ENCODE results near the gene MBP.

Gene MBP

GRCh38 chr18:77077401-77077800, 55.2 kb downstream of the MBP start:
- Histone ChIP-seq H3K18ac (ENCODE audit: low read length) (no peak overlapping the region), H3K27ac (ENCODE audit: low read depth, low read length) (no peak overlapping the region), H3K4me3 (ENCODE audit: low read length) (no peak overlapping the region), H2BK15ac (replicated peaks; ENCODE audit: low read depth) (no peak overlapping the region), H3K36me3 (ENCODE audit: control insufficient read depth, insufficient read depth, low read length) (no peaks in the 10 kb centered on the region), H3K4me1 (ENCODE audit: control insufficient read depth, low read depth, low read length) (peaks cover 4% of the 10 kb centered on the region), H3K9ac (ENCODE audit: low read length) (no peak overlapping the region), H2BK5ac (ENCODE audit: low read length) (no peak overlapping the region), H3K4ac (ENCODE audit: low read depth, low read length) (no peak overlapping the region), H2AK5ac (ENCODE audit: low read length) (no peak overlapping the region), H2BK120ac (ENCODE audit: low read depth, low read length) (no peak overlapping the region), H3K79me2 (ENCODE audit: control insufficient read depth, insufficient read depth, low read length) (no peaks in the 10 kb centered on the region), H4K8ac (ENCODE audit: low read depth, low read length) (no peak overlapping the region), H3K56ac (ENCODE audit: low read length) (no peak overlapping the region), H3K4me2 (ENCODE audit: low read length) (no peak overlapping the region), H3K27me3 (ENCODE audit: insufficient read depth, low read length, poor library complexity) (no peaks in the 10 kb centered on the region), H3K23ac (ENCODE audit: low read length) (no peak overlapping the region), H4K5ac (ENCODE audit: low read length) (no peak overlapping the region), H3K79me1 (ENCODE audit: low read length) (no peaks in the 10 kb centered on the region)
- DNase-seq, result no peak
- WGBS (ENCODE audit: extremely low coverage, insufficient coverage, low lambda C conversion rate), result no CpG with 5 or more reads among the region's 7 CpGs

- no peak overlapping the region for H2AK5ac ChIP-seq (ENCODE audit: low read length)
- H3K4me3 ChIP-seq (ENCODE audit: low read length), result no peak overlapping the region
- H4K8ac ChIP-seq (ENCODE audit: low read depth, low read length), result no peak overlapping the region
- no peaks in the 10 kb centered on the region for H3K79me1 ChIP-seq (ENCODE audit: low read length)
- no peak overlapping the region for H2BK5ac ChIP-seq (ENCODE audit: low read length)
- no peaks in the 10 kb centered on the region for H3K36me3 ChIP-seq (ENCODE audit: control insufficient read depth, insufficient read depth, low read length)
- no peak overlapping the region for H4K5ac ChIP-seq (ENCODE audit: low read length)
- no peak overlapping the region for H3K27ac ChIP-seq (ENCODE audit: low read depth, low read length)
- no peak overlapping the region for H3K18ac ChIP-seq (ENCODE audit: low read length)
- no peak overlapping the region for H3K56ac ChIP-seq (ENCODE audit: low read length)
- no peak overlapping the region for H3K23ac ChIP-seq (ENCODE audit: low read length)
- peaks cover 4% of the 10 kb centered on the region for H3K4me1 ChIP-seq (ENCODE audit: control insufficient read depth, low read depth, low read length)
- no peak overlapping the region for H3K9ac ChIP-seq (ENCODE audit: low read length)
- H2BK120ac ChIP-seq (ENCODE audit: low read depth, low read length), result no peak overlapping the region
- no peak overlapping the region for H3K4me2 ChIP-seq (ENCODE audit: low read length)
- no peaks in the 10 kb centered on the region for H3K79me2 ChIP-seq (ENCODE audit: control insufficient read depth, insufficient read depth, low read length)
- no peak for DNase-seq
- WGBS (ENCODE audit: extremely low coverage, insufficient coverage, low lambda C conversion rate), result no CpG with 5 or more reads among the region's 9 CpGs
- H2BK15ac ChIP-seq (replicated peaks; ENCODE audit: low read depth), result no peak overlapping the region
- no peaks in the 10 kb centered on the region for H3K27me3 ChIP-seq (ENCODE audit: insufficient read depth, low read length, poor library complexity)
- H3K4ac ChIP-seq (ENCODE audit: low read depth, low read length), result no peak overlapping the region
Measured at GRCh38 chr18:77076111-77076510, 56.5 kb downstream of the MBP start.

GRCh38 chr18:77074431-77074830, 58.2 kb downstream of the MBP start:
- Histone ChIP-seq H3K9ac (ENCODE audit: low read length) (no peak overlapping the region), H3K36me3 (ENCODE audit: control insufficient read depth, insufficient read depth, low read length) (no peaks in the 10 kb centered on the region), H3K4ac (ENCODE audit: low read depth, low read length) (no peak overlapping the region), H4K5ac (ENCODE audit: low read length) (no peak overlapping the region), H2AK5ac (ENCODE audit: low read length) (no peak overlapping the region), H4K8ac (ENCODE audit: low read depth, low read length) (no peak overlapping the region), H3K4me3 (ENCODE audit: low read length) (no peak overlapping the region), H2BK5ac (ENCODE audit: low read length) (no peak overlapping the region), H3K56ac (ENCODE audit: low read length) (no peak overlapping the region), H2BK15ac (replicated peaks; ENCODE audit: low read depth) (no peak overlapping the region), H3K4me2 (ENCODE audit: low read length) (no peak overlapping the region), H3K79me1 (ENCODE audit: low read length) (no peaks in the 10 kb centered on the region), H3K27me3 (ENCODE audit: insufficient read depth, low read length, poor library complexity) (no peaks in the 10 kb centered on the region), H3K4me1 (ENCODE audit: control insufficient read depth, low read depth, low read length) (peaks cover 5% of the 10 kb centered on the region), H2BK120ac (ENCODE audit: low read depth, low read length) (no peak overlapping the region), H3K79me2 (ENCODE audit: control insufficient read depth, insufficient read depth, low read length) (no peaks in the 10 kb centered on the region), H3K18ac (ENCODE audit: low read length) (no peak overlapping the region), H3K23ac (ENCODE audit: low read length) (no peak overlapping the region), H3K27ac (ENCODE audit: low read depth, low read length) (no peak overlapping the region)
- no peak for DNase-seq
- no CpG with 5 or more reads among the region's 7 CpGs for WGBS (ENCODE audit: extremely low coverage, insufficient coverage, low lambda C conversion rate)

DNA sequence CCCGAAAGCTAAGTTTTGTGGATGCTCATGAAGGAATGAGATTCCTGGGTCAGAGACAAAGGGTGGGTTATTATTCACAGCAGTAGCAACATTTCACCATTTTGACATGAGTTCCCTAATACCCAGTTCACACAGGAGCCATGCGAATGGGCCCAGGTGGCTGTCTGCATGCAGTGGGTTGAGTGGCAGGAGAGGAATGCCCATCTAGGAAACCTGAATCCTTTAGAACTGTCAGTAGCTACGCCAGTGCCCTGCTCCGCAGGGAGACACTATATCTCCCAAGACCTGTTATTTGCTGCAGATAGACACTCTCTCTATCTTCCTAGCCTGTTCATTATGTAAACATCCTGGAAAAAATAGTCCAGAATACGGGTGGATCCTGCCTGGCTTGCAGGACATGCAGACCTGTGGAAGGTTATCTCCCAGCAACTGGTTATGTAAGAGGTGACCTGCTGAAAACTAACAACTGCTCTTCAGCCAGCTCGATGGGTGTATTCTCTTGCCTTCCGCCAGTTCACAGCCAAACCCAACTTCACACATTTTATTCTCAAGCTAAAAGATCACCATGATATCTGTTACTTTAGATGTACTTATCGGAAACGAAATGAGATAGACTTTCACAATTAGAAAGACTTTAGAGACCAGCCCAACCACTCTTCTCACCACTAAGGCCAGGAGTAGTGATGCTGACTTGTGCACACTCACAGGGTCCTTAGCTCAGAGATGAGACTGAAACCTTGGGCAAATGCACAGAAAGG, 59.1 kb downstream of the MBP start:
- Histone ChIP-seq H3K27ac (ENCODE audit: low read depth, low read length) (no peak overlapping the region), H3K4me2 (ENCODE audit: low read length) (no peak overlapping the region), H2BK5ac (ENCODE audit: low read length) (no peak overlapping the region), H3K79me2 (ENCODE audit: control insufficient read depth, insufficient read depth, low read length) (no peaks in the 10 kb centered on the region), H3K79me1 (ENCODE audit: low read length) (no peaks in the 10 kb centered on the region), H3K27me3 (ENCODE audit: insufficient read depth, low read length, poor library complexity) (no peaks in the 10 kb centered on the region), H3K4ac (ENCODE audit: low read depth, low read length) (no peak overlapping the region), H3K23ac (ENCODE audit: low read length) (no peak overlapping the region), H4K8ac (ENCODE audit: low read depth, low read length) (no peak overlapping the region), H2BK120ac (ENCODE audit: low read depth, low read length) (no peak overlapping the region), H3K36me3 (ENCODE audit: control insufficient read depth, insufficient read depth, low read length) (no peaks in the 10 kb centered on the region), H3K56ac (ENCODE audit: low read length) (no peak overlapping the region), H4K5ac (ENCODE audit: low read length) (no peak overlapping the region), H3K18ac (ENCODE audit: low read length) (no peak overlapping the region), H3K4me1 (ENCODE audit: control insufficient read depth, low read depth, low read length) (peaks cover 2% of the 10 kb centered on the region), H2BK15ac (replicated peaks; ENCODE audit: low read depth) (no peak overlapping the region), H3K9ac (ENCODE audit: low read length) (no peak overlapping the region), H2AK5ac (ENCODE audit: low read length) (no peak overlapping the region), H3K4me3 (ENCODE audit: low read length) (no peak overlapping the region)
- WGBS (ENCODE audit: extremely low coverage, insufficient coverage, low lambda C conversion rate), result no CpG with 5 or more reads among the region's 9 CpGs
- no peak for DNase-seq

GRCh38 chr18:77072566-77072965, 60.0 kb downstream of the MBP start:
- no peak overlapping the region for H3K23ac ChIP-seq (ENCODE audit: low read length)
- H3K9ac ChIP-seq (ENCODE audit: low read length), result no peak overlapping the region
- H3K79me1 ChIP-seq (ENCODE audit: low read length), result no peaks in the 10 kb centered on the region
- no peak overlapping the region for H3K56ac ChIP-seq (ENCODE audit: low read length)
- H2BK15ac ChIP-seq (replicated peaks; ENCODE audit: low read depth), result no peak overlapping the region
- no peak overlapping the region for H3K18ac ChIP-seq (ENCODE audit: low read length)
- no peak overlapping the region for H4K5ac ChIP-seq (ENCODE audit: low read length)
- H3K27ac ChIP-seq (ENCODE audit: low read depth, low read length), result no peak overlapping the region
- H4K8ac ChIP-seq (ENCODE audit: low read depth, low read length), result no peak overlapping the region
- no peak overlapping the region for H2BK5ac ChIP-seq (ENCODE audit: low read length)
- no peaks in the 10 kb centered on the region for H3K27me3 ChIP-seq (ENCODE audit: insufficient read depth, low read length, poor library complexity)
- H3K4ac ChIP-seq (ENCODE audit: low read depth, low read length), result no peak overlapping the region
- H2BK120ac ChIP-seq (ENCODE audit: low read depth, low read length), result no peak overlapping the region
- no peak overlapping the region for H3K4me2 ChIP-seq (ENCODE audit: low read length)
- no peaks in the 10 kb centered on the region for H3K79me2 ChIP-seq (ENCODE audit: control insufficient read depth, insufficient read depth, low read length)
- DNase-seq, result no peak
- WGBS (ENCODE audit: extremely low coverage, insufficient coverage, low lambda C conversion rate), result no CpG with 5 or more reads among the region's 7 CpGs
- H3K4me3 ChIP-seq (ENCODE audit: low read length), result no peak overlapping the region
- peaks cover 2% of the 10 kb centered on the region for H3K4me1 ChIP-seq (ENCODE audit: control insufficient read depth, low read depth, low read length)
- H3K36me3 ChIP-seq (ENCODE audit: control insufficient read depth, insufficient read depth, low read length), result no peaks in the 10 kb centered on the region
- no peak overlapping the region for H2AK5ac ChIP-seq (ENCODE audit: low read length)

Measured in mesendoderm (in vitro differentiated cells).